Activated naive CD8-positive, alpha-beta T cell treated with anti-CD3 and anti-CD28 coated beads, Interleukin-2, amount 10 ng/mL, durations not matched to agents 7 days and 5 days (primary cell): ENCODE data around the gene CP. TPM values are rescaled to one million over a fixed set of nuclear protein-coding genes. Genes with fewer than 3 reads are reported as not detected.

Source experiments
- ATAC-seq: fragments of 150-1000 bp; cut with Tn5 transposase; one replicate; pipeline ENCODE4 v1.10.0; 2021; ENCODE audit warnings: low read depth, moderate library complexity
- POLR2A ChIA-PET: fragments of 350-600 bp; sonication (Branson Sonifier 250); formaldehyde crosslinking; loops from one replicate; lab custom pipeline; 2021; ENCODE audit warnings: antibody characterized with exemption; lab: Charles Lee
- DNase-seq: peaks from one replicate; pipeline ENCODE4 v3.0.0; 2021
- H3K27ac Mint-ChIP-seq: one replicate; pipeline ENCODE4 v1.8.0; 2022; ENCODE audit warnings: mild to moderate bottlenecking, mixed read lengths
- H3K27me3 Mint-ChIP-seq: one replicate; pipeline ENCODE4 v1.8.0; 2022; ENCODE audit warnings: mild to moderate bottlenecking, moderate library complexity, mixed read lengths
- H3K36me3 Mint-ChIP-seq: one replicate; pipeline ENCODE4 v1.8.0; 2021; ENCODE audit warnings: mild to moderate bottlenecking, mixed read lengths
- H3K4me1 Mint-ChIP-seq: one replicate; pipeline ENCODE4 v1.8.0; 2021; ENCODE audit warnings: mixed read lengths
- H3K4me3 Mint-ChIP-seq: one replicate; pipeline ENCODE4 v1.8.0; 2022; ENCODE audit warnings: mild to moderate bottlenecking, moderate library complexity, mixed read lengths
- H3K9me3 Mint-ChIP-seq: one replicate; pipeline ENCODE4 v1.8.0; 2021; ENCODE audit warnings: mixed read lengths
- total RNA-seq, 2 experiments: library from RNA; stranded (reverse); gene quantifications; one replicate each; pipeline ENCODE4 v1.2.3, GENCODE V29; 2021

CP gene
- total RNA-seq, 2 experiments from 2014 or later = not detected

DNA sequence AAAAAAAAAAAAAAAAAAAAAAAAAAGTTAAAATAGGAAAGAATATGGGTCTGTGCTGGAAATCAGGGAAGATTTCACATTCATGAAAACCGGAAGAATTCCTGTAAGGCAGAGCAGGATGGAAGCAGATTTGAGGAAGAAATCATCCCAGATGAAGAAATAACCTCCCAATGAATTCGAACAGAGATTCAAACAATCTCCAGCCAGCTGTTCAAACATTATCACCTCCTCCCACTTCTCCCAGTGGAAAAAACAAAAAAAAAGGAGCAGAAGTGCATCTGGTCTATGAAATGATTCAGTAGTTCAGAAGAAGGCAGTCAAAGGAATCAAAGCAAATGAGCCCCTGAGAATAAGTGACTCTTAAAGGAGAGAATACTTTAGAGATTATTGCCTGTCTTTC is 33.1 kb downstream of the CP start:
- Mint-ChIP-seq H3K4me1 (no peaks in the 10 kb centered on the region), H3K9me3 (no peaks in the 10 kb centered on the region), H3K27ac (no peak overlapping the region), H3K36me3 (peaks cover 2% of the 10 kb centered on the region), H3K4me3 (no peak overlapping the region), H3K27me3 (peaks cover 19% of the 10 kb centered on the region)
- POLR2A ChIA-PET = no interaction called here
- ATAC-seq (no peak), DNase-seq (no peak)

DNA sequence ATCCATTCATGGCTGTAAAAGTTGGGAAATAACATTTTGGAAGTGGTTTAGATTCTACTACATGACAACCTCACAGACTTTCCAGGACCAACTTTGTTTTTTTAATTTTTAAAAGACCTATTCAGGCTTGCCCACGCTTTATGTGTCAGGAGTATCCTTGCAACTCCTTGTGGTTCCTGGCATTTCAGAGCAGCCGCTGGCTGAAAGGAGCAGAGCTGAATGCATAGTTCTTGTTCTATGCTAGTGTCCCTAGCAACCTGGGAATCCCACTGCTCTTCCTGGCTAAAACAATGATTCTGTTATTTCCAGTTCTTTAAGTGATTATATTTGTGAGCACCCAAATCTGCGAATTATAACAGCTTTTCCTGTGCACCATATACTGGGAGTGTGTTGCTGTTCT is 34.9 kb downstream of the CP start:
- Mint-ChIP-seq H3K9me3 (no peaks in the 10 kb centered on the region), H3K4me3 (no peak overlapping the region), H3K27ac (no peak overlapping the region), H3K36me3 (peaks cover 2% of the 10 kb centered on the region), H3K27me3 (peaks cover 17% of the 10 kb centered on the region), H3K4me1 (no peaks in the 10 kb centered on the region)
- POLR2A ChIA-PET = no interaction called here
- no peak for ATAC-seq
- DNase-seq = no peak

- POLR2A ChIA-PET = no interaction called here
- Mint-ChIP-seq H3K4me1 (no peaks in the 10 kb centered on the region), H3K27ac (no peak overlapping the region), H3K9me3 (no peaks in the 10 kb centered on the region), H3K27me3 (peaks cover 17% of the 10 kb centered on the region), H3K36me3 (peaks cover 2% of the 10 kb centered on the region), H3K4me3 (no peak overlapping the region)
- DNase-seq (no peak), ATAC-seq (no peak)
These were observed 35.4 kb downstream of the CP start for GRCh38 chr3:149186219-149186618.

- no peaks in the 10 kb centered on the region for H3K4me1 Mint-ChIP-seq
- no peak overlapping the region for H3K4me3 Mint-ChIP-seq
- no peak for DNase-seq
- H3K27me3 Mint-ChIP-seq = no peaks in the 10 kb centered on the region
- POLR2A ChIA-PET = no interaction called here
- peaks cover 9% of the 10 kb centered on the region for H3K36me3 Mint-ChIP-seq
- no peaks in the 10 kb centered on the region for H3K9me3 Mint-ChIP-seq
- no peak overlapping the region for H3K27ac Mint-ChIP-seq
- ATAC-seq = no peak
These were observed 40.4 kb downstream of the CP start for GRCh38 chr3:149181182-149181581.

GRCh38 chr3:149180057-149180573 is 41.5 kb downstream of the CP start:
- ATAC-seq = no peak
- no peak overlapping the region for H3K27ac Mint-ChIP-seq
- DNase-seq = no peak
- peaks cover 13% of the 10 kb centered on the region for H3K36me3 Mint-ChIP-seq
- POLR2A ChIA-PET = no interaction called here
- no peaks in the 10 kb centered on the region for H3K27me3 Mint-ChIP-seq
- H3K4me3 Mint-ChIP-seq = no peak overlapping the region
- no peaks in the 10 kb centered on the region for H3K9me3 Mint-ChIP-seq
- H3K4me1 Mint-ChIP-seq = peaks cover under 1% of the 10 kb centered on the region

GRCh38 chr3:149179220-149179619 is 42.4 kb downstream of the CP start:
- Mint-ChIP-seq H3K27me3 (no peaks in the 10 kb centered on the region), H3K36me3 (peaks cover 18% of the 10 kb centered on the region), H3K4me3 (no peak overlapping the region), H3K4me1 (peaks cover 6% of the 10 kb centered on the region), H3K27ac (no peak overlapping the region), H3K9me3 (no peaks in the 10 kb centered on the region)
- DNase-seq (no peak), ATAC-seq (no peak)
- POLR2A ChIA-PET = no interaction called here

DNA sequence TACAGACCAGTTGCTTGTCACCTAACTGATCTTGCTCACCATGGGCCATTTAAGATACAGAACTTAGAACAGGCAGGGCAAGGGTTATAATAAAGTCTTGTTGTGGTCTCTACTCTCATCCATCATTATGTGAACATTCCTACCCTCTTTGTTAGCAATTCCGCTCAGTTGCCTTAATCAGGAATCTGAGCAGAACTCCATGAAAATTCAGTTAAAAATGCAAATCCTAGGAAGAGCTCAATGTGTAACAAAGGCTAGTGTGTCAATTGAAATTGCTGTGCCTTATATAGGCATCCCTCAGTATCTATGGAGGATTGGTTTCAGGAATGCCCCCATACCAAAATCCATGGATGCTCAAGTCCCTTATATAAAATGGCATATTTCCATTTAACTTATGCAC is 44.5 kb downstream of the CP start:
- no peaks in the 10 kb centered on the region for H3K27me3 Mint-ChIP-seq
- ATAC-seq = no peak
- H3K27ac Mint-ChIP-seq = no peak overlapping the region
- peaks cover 7% of the 10 kb centered on the region for H3K4me1 Mint-ChIP-seq
- H3K4me3 Mint-ChIP-seq = no peak overlapping the region
- no peaks in the 10 kb centered on the region for H3K9me3 Mint-ChIP-seq
- no peak for DNase-seq
- peaks cover 33% of the 10 kb centered on the region for H3K36me3 Mint-ChIP-seq
- POLR2A ChIA-PET = no interaction called here

DNA sequence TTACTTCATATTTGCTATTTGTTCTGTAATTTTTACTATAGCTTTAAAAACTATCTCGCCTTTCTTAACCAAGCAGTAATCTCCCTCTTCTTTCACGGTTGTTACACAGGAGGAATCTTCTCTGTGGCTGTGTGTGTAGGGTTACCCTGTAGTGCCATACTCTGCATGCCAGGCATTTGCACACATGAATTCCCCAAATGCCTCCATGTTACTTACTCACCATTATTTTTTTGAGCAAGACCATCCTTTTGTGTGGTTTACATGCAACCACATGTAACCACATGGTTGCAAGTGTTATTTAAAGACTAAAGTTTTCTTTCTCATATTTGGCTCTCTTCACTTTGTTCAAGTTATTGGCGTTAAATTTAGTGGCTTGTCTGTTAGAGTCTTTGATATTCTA is 46.7 kb downstream of the CP start:
- H3K4me3 Mint-ChIP-seq = no peak overlapping the region
- ATAC-seq (peak; percentile 60), DNase-seq (no peak)
- peaks cover 7% of the 10 kb centered on the region for H3K4me1 Mint-ChIP-seq
- no peak overlapping the region for H3K27ac Mint-ChIP-seq
- H3K36me3 Mint-ChIP-seq = peaks cover 47% of the 10 kb centered on the region
- POLR2A ChIA-PET = no interaction called here
- no peaks in the 10 kb centered on the region for H3K9me3 Mint-ChIP-seq
- no peaks in the 10 kb centered on the region for H3K27me3 Mint-ChIP-seq

- Mint-ChIP-seq H3K27ac (no peak overlapping the region), H3K36me3 (peaks cover 57% of the 10 kb centered on the region), H3K4me1 (peaks cover 10% of the 10 kb centered on the region), H3K4me3 (no peak overlapping the region), H3K27me3 (no peaks in the 10 kb centered on the region), H3K9me3 (no peaks in the 10 kb centered on the region)
- no peak for DNase-seq
- ATAC-seq = no peak
- POLR2A ChIA-PET = interaction anchor here (0.7 kb wide), 1 partner anchor 10 kb away, joined by 3 read pairs; no protein-coding TSS in a partner anchor
These were observed 51.0 kb downstream of the CP start for GRCh38 chr3:149170672-149171071.

GRCh38 chr3:149167898-149168297 is 53.7 kb downstream of the CP start:
- no peaks in the 10 kb centered on the region for H3K9me3 Mint-ChIP-seq
- no peak overlapping the region for H3K4me3 Mint-ChIP-seq
- H3K27ac Mint-ChIP-seq = no peak overlapping the region
- ATAC-seq (no peak), DNase-seq (no peak)
- H3K36me3 Mint-ChIP-seq = peaks cover 53% of the 10 kb centered on the region
- POLR2A ChIA-PET = no interaction called here
- H3K27me3 Mint-ChIP-seq = no peaks in the 10 kb centered on the region
- peaks cover 7% of the 10 kb centered on the region for H3K4me1 Mint-ChIP-seq

- H3K36me3 Mint-ChIP-seq = peaks cover 37% of the 10 kb centered on the region
- peaks cover 7% of the 10 kb centered on the region for H3K4me1 Mint-ChIP-seq
- H3K4me3 Mint-ChIP-seq = no peak overlapping the region
- no peaks in the 10 kb centered on the region for H3K9me3 Mint-ChIP-seq
- DNase-seq = no peak
- ATAC-seq = peak; percentile 89
- no peak overlapping the region for H3K27ac Mint-ChIP-seq
- POLR2A ChIA-PET = no interaction called here
- no peaks in the 10 kb centered on the region for H3K27me3 Mint-ChIP-seq
These were observed 58.6 kb downstream of the CP start for GRCh38 chr3:149163066-149163465.

DNA sequence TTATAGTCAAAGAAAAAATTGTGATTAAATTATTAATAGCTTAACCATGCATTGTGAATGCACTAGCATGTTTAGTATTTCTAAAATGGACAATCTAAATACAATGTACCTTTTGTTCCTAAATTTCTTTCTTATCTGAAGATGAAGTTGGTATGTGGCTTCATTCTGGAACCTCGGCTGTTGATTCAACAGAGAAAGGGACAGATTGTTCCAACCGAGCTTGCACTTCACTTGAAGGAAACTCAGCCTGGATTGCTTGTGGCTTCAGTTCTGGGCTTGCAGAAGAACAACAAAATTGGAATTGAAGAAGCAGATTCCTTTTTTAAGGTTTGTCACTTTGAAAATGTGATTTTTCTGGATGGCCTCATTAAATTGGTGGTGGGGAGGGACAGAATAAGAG is 59.6 kb downstream of the CP start:
- POLR2A ChIA-PET = no interaction called here
- no peak for DNase-seq
- peaks cover 8% of the 10 kb centered on the region for H3K4me1 Mint-ChIP-seq
- H3K27me3 Mint-ChIP-seq = no peaks in the 10 kb centered on the region
- H3K27ac Mint-ChIP-seq = no peak overlapping the region
- no peaks in the 10 kb centered on the region for H3K9me3 Mint-ChIP-seq
- ATAC-seq = no peak
- no peak overlapping the region for H3K4me3 Mint-ChIP-seq
- H3K36me3 Mint-ChIP-seq = peaks cover 33% of the 10 kb centered on the region

DNA sequence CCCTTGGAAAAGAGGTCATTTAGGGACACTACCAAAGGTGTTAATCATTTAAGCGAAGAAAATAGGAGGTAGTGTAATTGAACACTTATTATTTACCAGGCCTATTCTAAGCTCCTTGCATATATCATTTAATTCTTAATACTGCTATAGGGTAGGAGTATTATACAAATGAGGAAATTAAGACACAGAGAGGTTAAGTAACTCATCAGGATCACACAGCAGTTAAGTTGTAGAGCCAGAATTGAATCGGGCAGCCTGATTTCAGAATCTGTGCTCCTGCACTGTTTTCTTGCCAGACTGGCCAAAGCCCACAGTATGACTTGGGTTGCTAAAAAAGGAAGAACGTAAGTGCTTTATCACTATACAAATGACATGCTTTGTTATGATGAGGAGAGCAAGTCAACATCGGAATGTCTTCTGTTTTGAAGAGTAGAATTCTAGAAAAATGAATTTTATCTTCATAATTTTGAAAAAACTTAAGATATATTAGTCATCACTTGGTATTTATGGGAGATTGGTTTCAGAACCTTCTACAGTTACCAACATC is 60.8 kb downstream of the CP start:
- POLR2A ChIA-PET = interaction anchor here (0.6 kb wide), 1 partner anchor 10 kb away, joined by 3 read pairs; no protein-coding TSS in a partner anchor
- ATAC-seq (no peak), DNase-seq (no peak)
- no peak overlapping the region for H3K27ac Mint-ChIP-seq
- no peaks in the 10 kb centered on the region for H3K9me3 Mint-ChIP-seq
- H3K4me3 Mint-ChIP-seq = no peak overlapping the region
- peaks cover 8% of the 10 kb centered on the region for H3K4me1 Mint-ChIP-seq
- H3K36me3 Mint-ChIP-seq = peaks cover 29% of the 10 kb centered on the region
- no peaks in the 10 kb centered on the region for H3K27me3 Mint-ChIP-seq

DNA sequence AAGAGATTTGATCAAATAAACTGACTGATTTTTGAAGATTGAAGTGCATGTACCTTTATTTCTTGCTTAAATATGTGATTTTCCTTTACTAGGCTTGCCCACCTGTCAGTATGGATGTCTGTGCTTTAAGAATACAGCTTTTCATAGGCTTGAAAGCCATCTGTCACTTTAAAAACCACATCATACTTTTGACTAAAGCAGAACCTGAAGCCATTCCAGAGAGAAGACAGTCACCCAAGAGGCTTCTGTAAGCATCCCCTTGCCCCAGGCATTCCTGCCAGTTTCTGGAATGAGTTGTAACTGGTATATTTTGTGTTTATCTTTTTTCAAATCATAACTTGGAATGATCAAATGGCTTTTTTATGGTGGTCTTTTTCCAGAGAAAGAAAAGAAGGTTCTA is 68.2 kb downstream of the CP start:
- DNase-seq (no peak), ATAC-seq (no peak)
- H3K27me3 Mint-ChIP-seq = no peaks in the 10 kb centered on the region
- peaks cover 29% of the 10 kb centered on the region for H3K36me3 Mint-ChIP-seq
- no peak overlapping the region for H3K27ac Mint-ChIP-seq
- peaks cover 20% of the 10 kb centered on the region for H3K4me1 Mint-ChIP-seq
- POLR2A ChIA-PET = no interaction called here
- no peaks in the 10 kb centered on the region for H3K9me3 Mint-ChIP-seq
- no peak overlapping the region for H3K4me3 Mint-ChIP-seq
